K562 (cell line): ENCODE data around the gene OSBP2.

ENCODE experiments used
- ETV6 ChIP-seq, 3 experiments: fragments of 150-350 bp in 1 of 3; sonication (generic) in 1 of 3; formaldehyde crosslinking in 1 of 3; IDR thresholded peaks; 2 replicates each; pipeline versions ENCODE4 v1.6.1 to v1.8.0; 2014 to 2022; ENCODE audit warnings: borderline replicate concordance in 2 of 3, low read depth in 2 of 3, antibody characterized with exemption in 1 of 3, low read length in 1 of 3, mild to moderate bottlenecking in 1 of 3, missing genetic modification reagents in 1 of 3
- KAT2B ChIP-seq: IDR thresholded peaks from one replicate; pipeline ENCODE4 v1.6.1; 2012; ENCODE audit warnings: low read depth, mild to moderate bottlenecking, control low read depth, inconsistent platforms, low read length, moderate library complexity
- NRF1 ChIP-seq, 2 experiments: fragments of 450-650 bp; IDR thresholded peaks in 1 of 2; conservative IDR thresholded peaks in 1 of 2; 2 replicates each; pipeline ENCODE4 v1.6.1; 2014; ENCODE audit warnings: mild to moderate bottlenecking in 2 of 2
- POLR2A ChIP-seq: fragments of 450-650 bp; conservative IDR thresholded peaks from 2 replicates; pipeline ENCODE4 v1.6.1; 2016
- POLR2AphosphoS5 ChIP-seq: IDR thresholded peaks from 2 replicates; pipeline ENCODE4 v1.6.1; 2011; ENCODE audit warnings: mild to moderate bottlenecking, low read depth, low read length, moderate library complexity; ENCODE audit not compliant: control insufficient read depth, insufficient read depth
- RAD21 ChIP-seq, 2 experiments: fragments of 250-450 bp in 1 of 2; fragments of 450-650 bp in 1 of 2; sonication (Bioruptor Pico) in 1 of 2; formaldehyde crosslinking in 1 of 2; IDR thresholded peaks in 1 of 2; conservative IDR thresholded peaks in 1 of 2; 2 replicates each; pipeline versions ENCODE4 v1.4.0 to v1.8.0; 2020 to 2022; ENCODE audit warnings: mild to moderate bottlenecking in 2 of 2, moderate library complexity in 1 of 2
- ZBTB7A ChIP-seq: IDR thresholded peaks from 2 replicates; pipeline ENCODE4 v1.6.1; 2011; ENCODE audit warnings: low read depth, mild to moderate bottlenecking, low read length, moderate library complexity, borderline replicate concordance; ENCODE audit not compliant: control insufficient read depth
- ZSCAN29 ChIP-seq: fragments of 450-650 bp; IDR thresholded peaks from 2 replicates; pipeline ENCODE4 v1.6.1; 2017
- TF ChIP-seq, protein P1 (sequence below): sonication (generic); formaldehyde crosslinking; IDR thresholded peaks from 2 replicates; pipeline ENCODE4 v1.5.0; 2020; ENCODE audit warnings: missing genetic modification reagents
- TF ChIP-seq, protein P2 (sequence below): sonication (generic); formaldehyde crosslinking; IDR thresholded peaks from 2 replicates; pipeline ENCODE4 v1.8.0; 2022; ENCODE audit warnings: missing genetic modification reagents, mild to moderate bottlenecking, borderline replicate concordance
- TF ChIP-seq, protein P3 (sequence below): sonication (generic); formaldehyde crosslinking; IDR thresholded peaks from 2 replicates; pipeline ENCODE4 v1.8.1; 2022; ENCODE audit warnings: missing genetic modification reagents

DNA sequence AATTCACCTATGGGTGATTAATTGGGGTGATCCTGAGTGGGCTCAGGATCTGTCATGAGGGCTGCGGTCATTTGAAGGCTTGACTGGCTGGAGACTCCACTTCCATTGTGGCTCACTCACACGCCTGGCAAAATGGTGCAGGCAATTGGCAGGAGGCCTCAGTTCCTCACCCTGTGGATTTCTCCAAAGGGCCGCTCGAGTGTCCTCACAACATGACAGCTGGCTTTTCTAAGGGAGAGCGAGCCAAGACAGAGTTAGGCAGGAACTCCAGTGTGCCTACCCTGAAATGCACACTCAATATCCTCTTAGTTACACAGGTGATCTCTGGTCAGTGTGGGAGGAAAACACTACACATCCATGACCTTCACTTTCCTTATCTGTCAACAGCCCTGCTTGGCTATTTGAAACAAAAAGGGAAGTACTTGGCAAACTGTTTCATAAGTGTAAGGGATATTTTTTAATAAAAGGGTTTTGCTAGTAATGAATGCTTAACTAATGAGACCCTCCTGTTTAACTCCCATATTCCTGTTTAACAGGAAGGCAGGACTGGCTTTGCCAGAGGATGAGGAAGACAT, 25.7 kb downstream of the OSBP2 start:
- TF ChIP-seq, protein P1, sequence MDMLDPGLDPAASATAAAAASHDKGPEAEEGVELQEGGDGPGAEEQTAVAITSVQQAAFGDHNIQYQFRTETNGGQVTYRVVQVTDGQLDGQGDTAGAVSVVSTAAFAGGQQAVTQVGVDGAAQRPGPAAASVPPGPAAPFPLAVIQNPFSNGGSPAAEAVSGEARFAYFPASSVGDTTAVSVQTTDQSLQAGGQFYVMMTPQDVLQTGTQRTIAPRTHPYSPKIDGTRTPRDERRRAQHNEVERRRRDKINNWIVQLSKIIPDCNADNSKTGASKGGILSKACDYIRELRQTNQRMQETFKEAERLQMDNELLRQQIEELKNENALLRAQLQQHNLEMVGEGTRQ (CRISPR knock-in tag) = no peak
- TF ChIP-seq ZSCAN29 (no peak), NRF1 (conservative IDR thresholded peaks at IDR 0.05 in 1 of 2, IDR thresholded peaks at IDR 0.05 in 1 of 2) (no peak), POLR2AphosphoS5 (no peak), ZBTB7A (no peak), ETV6 (IDR thresholded peaks at IDR 0.05; ENCODE audit: borderline replicate concordance in 1 of 2, low read depth in 2 of 2, low read length in 1 of 2) (no peak), ETV6 (CRISPR knock-in tag; IDR thresholded peaks at IDR 0.05; ENCODE audit: borderline replicate concordance) (no peak), KAT2B (no peak), RAD21 (CRISPR knock-in tag; conservative IDR thresholded peaks at IDR 0.05 in 1 of 2, IDR thresholded peaks at IDR 0.05 in 1 of 2) (no peak), POLR2A (no peak)
- TF ChIP-seq, protein P2, sequence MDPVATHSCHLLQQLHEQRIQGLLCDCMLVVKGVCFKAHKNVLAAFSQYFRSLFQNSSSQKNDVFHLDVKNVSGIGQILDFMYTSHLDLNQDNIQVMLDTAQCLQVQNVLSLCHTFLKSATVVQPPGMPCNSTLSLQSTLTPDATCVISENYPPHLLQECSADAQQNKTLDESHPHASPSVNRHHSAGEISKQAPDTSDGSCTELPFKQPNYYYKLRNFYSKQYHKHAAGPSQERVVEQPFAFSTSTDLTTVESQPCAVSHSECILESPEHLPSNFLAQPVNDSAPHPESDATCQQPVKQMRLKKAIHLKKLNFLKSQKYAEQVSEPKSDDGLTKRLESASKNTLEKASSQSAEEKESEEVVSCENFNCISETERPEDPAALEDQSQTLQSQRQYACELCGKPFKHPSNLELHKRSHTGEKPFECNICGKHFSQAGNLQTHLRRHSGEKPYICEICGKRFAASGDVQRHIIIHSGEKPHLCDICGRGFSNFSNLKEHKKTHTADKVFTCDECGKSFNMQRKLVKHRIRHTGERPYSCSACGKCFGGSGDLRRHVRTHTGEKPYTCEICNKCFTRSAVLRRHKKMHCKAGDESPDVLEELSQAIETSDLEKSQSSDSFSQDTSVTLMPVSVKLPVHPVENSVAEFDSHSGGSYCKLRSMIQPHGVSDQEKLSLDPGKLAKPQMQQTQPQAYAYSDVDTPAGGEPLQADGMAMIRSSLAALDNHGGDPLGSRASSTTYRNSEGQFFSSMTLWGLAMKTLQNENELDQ = no peak
- TF ChIP-seq, protein P3, sequence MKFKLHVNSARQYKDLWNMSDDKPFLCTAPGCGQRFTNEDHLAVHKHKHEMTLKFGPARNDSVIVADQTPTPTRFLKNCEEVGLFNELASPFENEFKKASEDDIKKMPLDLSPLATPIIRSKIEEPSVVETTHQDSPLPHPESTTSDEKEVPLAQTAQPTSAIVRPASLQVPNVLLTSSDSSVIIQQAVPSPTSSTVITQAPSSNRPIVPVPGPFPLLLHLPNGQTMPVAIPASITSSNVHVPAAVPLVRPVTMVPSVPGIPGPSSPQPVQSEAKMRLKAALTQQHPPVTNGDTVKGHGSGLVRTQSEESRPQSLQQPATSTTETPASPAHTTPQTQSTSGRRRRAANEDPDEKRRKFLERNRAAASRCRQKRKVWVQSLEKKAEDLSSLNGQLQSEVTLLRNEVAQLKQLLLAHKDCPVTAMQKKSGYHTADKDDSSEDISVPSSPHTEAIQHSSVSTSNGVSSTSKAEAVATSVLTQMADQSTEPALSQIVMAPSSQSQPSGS (CRISPR knock-in tag) = no peak
